GM12878 (cell line): ENCODE measurements around the gene NELFB. TPM values are rescaled to one million over a fixed set of nuclear protein-coding genes. Genes with fewer than 3 reads are reported as not detected.

Experiments
- ATAC-seq: fragments of 200-7000 bp; cut with Tn5 transposase; 3 replicates; pipeline ENCODE4 v1.9.1; 2020; ENCODE audit warnings: mild to moderate bottlenecking, moderate library complexity
- BruUV-seq: library from RNA; stranded (reverse); fragments of 400-500 nt; replicated peaks from 2 replicates; lab custom pipeline; 2021; lab: Mats Ljungman, UMichigan
- CTCF ChIA-PET: fragments of 300-600 bp; sonication (Branson Sonifier 250); formaldehyde crosslinking; extraction: SDS; loops from one replicate; lab custom pipeline; 2021; ENCODE audit warnings: inconsistent platforms; lab: Yijun Ruan, JAX
- POLR2A ChIA-PET: fragments of 350-600 bp; formaldehyde crosslinking; extraction: SDS; loops from one replicate; lab custom pipeline; 2021; ENCODE audit warnings: inconsistent platforms; lab: Charles Lee
- RAD21 ChIA-PET: fragments of 300-600 bp; sonication (Branson Sonifier 250); formaldehyde crosslinking; loops from one replicate; lab custom pipeline; 2023; ENCODE audit warnings: antibody characterized with exemption; ENCODE audit not compliant: unreplicated experiment; lab: Charles Lee
- SMC1A ChIA-PET: fragments of 300-600 bp; sonication (Branson Sonifier 250); formaldehyde crosslinking; loops from one replicate; lab custom pipeline; 2023; ENCODE audit not compliant: unreplicated experiment, uncharacterized antibody; lab: Charles Lee
- DNase-seq: peaks from one replicate; pipeline ENCODE4 v3.0.0-alpha.2; 2011; ENCODE audit warnings: low read depth, low spot score
- FAIRE-seq: peaks from 3 replicates; lab custom pipeline; 2011; peaks lifted over from hg19 to GRCh38; lab: Jason Lieb, UNC
- H2AFZ ChIP-seq: 2 replicates; pipeline ENCODE4 v1.6.0; 2011; ENCODE audit warnings: low read depth, low read length, control low read depth; ENCODE audit not compliant: control insufficient read depth
- H3K27ac ChIP-seq: 2 replicates; pipeline ENCODE4 v1.5.1; 2011; ENCODE audit warnings: control low read depth; ENCODE audit not compliant: control insufficient read depth, insufficient read depth
- H3K27me3 ChIP-seq, 2 experiments: replicated peaks in 1 of 2; 2 replicates each; pipeline versions ENCODE4 v1.6.0 to v1.6.1; 2011; ENCODE audit warnings: low read length in 1 of 2; ENCODE audit not compliant: control insufficient read depth in 2 of 2, insufficient read depth in 2 of 2
- H3K36me3 ChIP-seq, 2 experiments: 2 replicates each; pipeline ENCODE4 v1.5.1; 2011; ENCODE audit warnings: low read length in 1 of 2; ENCODE audit not compliant: control insufficient read depth in 2 of 2, insufficient read depth in 2 of 2
- H3K4me1 ChIP-seq: 2 replicates; pipeline ENCODE4 v1.6.1; 2011; ENCODE audit warnings: mild to moderate bottlenecking, low read length, moderate library complexity, mixed read lengths; ENCODE audit not compliant: control insufficient read depth, insufficient read depth
- H3K4me2 ChIP-seq: 2 replicates; pipeline ENCODE4 v1.6.0; 2011; ENCODE audit warnings: control low read depth; ENCODE audit not compliant: control insufficient read depth, insufficient read depth
- H3K4me3 ChIP-seq: fragments of 200-600 bp; sonication (generic); 2 replicates; pipeline ENCODE4 v1.5.1; 2016
- H3K79me2 ChIP-seq: 2 replicates; pipeline ENCODE4 v1.6.0; 2011; ENCODE audit warnings: low read length; ENCODE audit not compliant: control insufficient read depth, insufficient read depth
- H3K9ac ChIP-seq: 2 replicates; pipeline ENCODE4 v1.8.0; 2011; ENCODE audit warnings: low read length, control low read depth, mixed read lengths; ENCODE audit not compliant: control insufficient read depth, insufficient read depth
- H3K9me3 ChIP-seq: replicated peaks from 3 replicates; pipeline ENCODE4 v1.5.1; 2011; ENCODE audit warnings: mild to moderate bottlenecking, low read length; ENCODE audit not compliant: control insufficient read depth, insufficient read depth
- H4K20me1 ChIP-seq: 2 replicates; pipeline ENCODE4 v1.6.0; 2011; ENCODE audit not compliant: control insufficient read depth, insufficient read depth
- ATF7 ChIP-seq: fragments of 450-650 bp; IDR thresholded peaks from 2 replicates; pipeline ENCODE4 v1.6.1; 2016; ENCODE audit warnings: low read depth, mild to moderate bottlenecking
- HCFC1 ChIP-seq: fragments of 150-350 bp; IDR thresholded peaks from 2 replicates; pipeline ENCODE4 v1.6.1; 2014; ENCODE audit warnings: low read length
- KAT2A ChIP-seq: conservative IDR thresholded peaks from 2 replicates; pipeline ENCODE4 v1.6.1; 2011; ENCODE audit warnings: low read depth, low read length; ENCODE audit not compliant: control insufficient read depth
- NR2C2 ChIP-seq: IDR thresholded peaks from 2 replicates; pipeline ENCODE4 v1.6.1; 2011; ENCODE audit warnings: borderline replicate concordance, low read depth; ENCODE audit not compliant: control insufficient read depth, insufficient read length
- RCOR1 ChIP-seq: conservative IDR thresholded peaks from 2 replicates; pipeline ENCODE4 v1.6.1; 2012; ENCODE audit warnings: low read depth, low read length, improper control_type of control experiment
- ZNF217 ChIP-seq: fragments of 450-650 bp; IDR thresholded peaks from 2 replicates; pipeline ENCODE4 v1.6.1; 2017; ENCODE audit warnings: antibody characterized with exemption, mild to moderate bottlenecking
- ZNF24 ChIP-seq: fragments of 450-650 bp; IDR thresholded peaks from 2 replicates; pipeline ENCODE4 v1.6.1; 2017; ENCODE audit warnings: antibody characterized with exemption, mild to moderate bottlenecking
- WGBS: methylation state at CpG from one replicate; pipeline ENCODE4 v1.1.6; 2016; ENCODE audit warnings: low lambda C conversion rate; ENCODE audit not compliant: insufficient replicate concordance, insufficient coverage; ENCODE audit errors: missing lambda C conversion rate; 5-methylcytosine and 5-hydroxymethylcytosine counted together
- in situ Hi-C: fragments of 300-500 bp; cut with MboI; formaldehyde crosslinking; loops from 9 replicates; pipeline ENCODE4 v1.14.3; 2018; ENCODE audit warnings: mixed read lengths
- intact Hi-C: fragments of 100-400 bp; cut with micrococcal nuclease; formaldehyde crosslinking; loops from one replicate; pipeline ENCODE4 v1.14.2; 2022; ENCODE audit not compliant: unreplicated experiment
- polyA plus RNA-seq, 11 experiments: library from polyadenylated mRNA; depleted of rRNA in 4 of 11; unstranded in 6 of 11; stranded (reverse) in 5 of 11; fragments of >200 nt; fragmentation: Nextera tagmentation in 4 of 11; fragmentation: Illumina TruSeq in 1 of 11; extraction: Ambion mirVana in 4 of 11; extraction: Trizol in 1 of 11; gene quantifications; 1 replicate in 1 of 11; 2 replicates in 10 of 11; pipeline versions ENCODE4 v1.2.1 to v1.2.3, GENCODE V29; 2011 to 2016; ENCODE audit warnings: inconsistent platforms in 2 of 11, missing spikeins in 2 of 11, low read depth in 1 of 11
- total RNA-seq, 4 experiments: library from RNA; depleted of rRNA in 3 of 4; stranded (reverse); fragments of >200 nt in 3 of 4; fragmentation: Illumina TruSeq in 1 of 4; extraction: Trizol in 1 of 4; gene quantifications; 2 replicates each; pipeline versions ENCODE4 v1.2.1 to v1.2.3, GENCODE V29; 2013 to 2021
- TF ChIP-seq, protein P1 (sequence below): fragments of 150-350 bp; IDR thresholded peaks from 2 replicates; pipeline ENCODE4 v1.6.1; 2016; ENCODE audit warnings: low read depth, low read length

Gene NELFB
- total and polyA plus RNA-seq, 10 of the 15 experiments (the other 5 are each of a cell fraction or from before 2014, with no cell fraction given): 0.19 to 63.4 (median 30.9) TPM

DNA sequence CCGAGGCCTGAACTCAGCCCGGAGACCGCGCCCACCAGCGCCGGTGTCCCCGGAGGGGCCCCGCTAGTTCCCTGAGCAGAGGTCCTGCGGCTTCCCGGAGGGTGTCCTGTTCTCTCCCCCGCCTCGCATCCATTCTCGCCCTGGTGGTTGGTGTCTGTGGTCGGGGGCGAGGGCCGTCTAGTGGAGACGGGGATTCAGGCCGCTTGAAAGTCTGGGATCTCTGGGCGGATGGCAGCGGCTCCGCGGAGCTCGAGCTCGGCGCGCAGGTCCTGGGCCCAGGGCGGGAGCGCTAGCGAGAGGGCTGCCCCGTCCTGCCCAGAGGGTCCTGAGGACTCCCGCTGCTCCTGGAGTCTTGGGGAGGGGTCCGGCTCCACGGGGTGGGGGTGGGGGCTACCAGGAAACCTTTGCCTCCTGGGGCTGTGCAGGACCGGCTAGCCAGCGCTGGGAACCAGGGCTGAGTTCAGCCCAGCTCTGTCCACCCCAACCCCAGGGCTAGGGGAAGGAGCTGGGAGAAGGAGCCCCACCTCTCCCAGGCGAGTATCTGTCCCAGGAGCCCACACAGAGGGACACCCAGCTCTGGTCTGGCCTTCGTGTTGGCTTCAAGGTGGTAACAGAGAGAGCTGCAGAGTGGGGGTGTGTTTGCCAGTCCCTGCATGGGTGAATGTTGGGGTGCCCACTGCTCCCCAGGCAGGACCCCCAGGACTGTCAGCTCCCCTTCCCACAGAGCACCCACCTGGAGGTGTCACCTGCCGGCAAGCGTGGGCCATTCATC lies 26.4 kb downstream of the NELFB start:
- SMC1A ChIA-PET: interaction anchor here (0.6 kb wide), 1 partner anchor 80 kb away, joined by 5 read pairs; no protein-coding TSS in a partner anchor
- BruUV-seq: no TSS peak
- H3K9ac ChIP-seq: no peak overlapping the region
- H3K36me3 ChIP-seq: no peaks in the 10 kb centered on the region; a peak in 3 of 4 replicates
- H3K27me3 ChIP-seq: no peaks in the 10 kb centered on the region
- no peaks in the 10 kb centered on the region for H4K20me1 ChIP-seq
- DNase-seq: no peak
- peaks cover 24% of the 10 kb centered on the region for H3K4me1 ChIP-seq
- no peaks in the 10 kb centered on the region for H3K9me3 ChIP-seq
- 97% methylated on average over 36 of the region's 39 CpGs for WGBS
- RAD21 ChIA-PET: no interaction called here
- peaks cover 19% of the 10 kb centered on the region for H3K79me2 ChIP-seq
- FAIRE-seq: no peak
- peak overlapping the region; percentile 44; the same call in 1 of the 2 replicates for H3K4me2 ChIP-seq
- H3K27ac ChIP-seq: no peak overlapping the region
- intact Hi-C loops: no loop called here
- no peak overlapping the region for H2AFZ ChIP-seq
- POLR2A ChIA-PET: interaction anchor here (0.7 kb wide), 1 partner anchor 125 kb away, joined by 4 read pairs; no protein-coding TSS in a partner anchor
- no peak for ATAC-seq
- H3K4me3 ChIP-seq: no peak overlapping the region
- in situ Hi-C loops: no loop called here
- CTCF ChIA-PET: interaction anchor here (0.7 to 2.0 kb wide), 2 partner anchors 41 to 45 kb away, joined by 3 to 14 read pairs; partner anchors contain the start of gene TUBB4B
- TF ChIP-seq NR2C2: no peak
- TF ChIP-seq RCOR1: no peak
- TF ChIP-seq, protein P1, sequence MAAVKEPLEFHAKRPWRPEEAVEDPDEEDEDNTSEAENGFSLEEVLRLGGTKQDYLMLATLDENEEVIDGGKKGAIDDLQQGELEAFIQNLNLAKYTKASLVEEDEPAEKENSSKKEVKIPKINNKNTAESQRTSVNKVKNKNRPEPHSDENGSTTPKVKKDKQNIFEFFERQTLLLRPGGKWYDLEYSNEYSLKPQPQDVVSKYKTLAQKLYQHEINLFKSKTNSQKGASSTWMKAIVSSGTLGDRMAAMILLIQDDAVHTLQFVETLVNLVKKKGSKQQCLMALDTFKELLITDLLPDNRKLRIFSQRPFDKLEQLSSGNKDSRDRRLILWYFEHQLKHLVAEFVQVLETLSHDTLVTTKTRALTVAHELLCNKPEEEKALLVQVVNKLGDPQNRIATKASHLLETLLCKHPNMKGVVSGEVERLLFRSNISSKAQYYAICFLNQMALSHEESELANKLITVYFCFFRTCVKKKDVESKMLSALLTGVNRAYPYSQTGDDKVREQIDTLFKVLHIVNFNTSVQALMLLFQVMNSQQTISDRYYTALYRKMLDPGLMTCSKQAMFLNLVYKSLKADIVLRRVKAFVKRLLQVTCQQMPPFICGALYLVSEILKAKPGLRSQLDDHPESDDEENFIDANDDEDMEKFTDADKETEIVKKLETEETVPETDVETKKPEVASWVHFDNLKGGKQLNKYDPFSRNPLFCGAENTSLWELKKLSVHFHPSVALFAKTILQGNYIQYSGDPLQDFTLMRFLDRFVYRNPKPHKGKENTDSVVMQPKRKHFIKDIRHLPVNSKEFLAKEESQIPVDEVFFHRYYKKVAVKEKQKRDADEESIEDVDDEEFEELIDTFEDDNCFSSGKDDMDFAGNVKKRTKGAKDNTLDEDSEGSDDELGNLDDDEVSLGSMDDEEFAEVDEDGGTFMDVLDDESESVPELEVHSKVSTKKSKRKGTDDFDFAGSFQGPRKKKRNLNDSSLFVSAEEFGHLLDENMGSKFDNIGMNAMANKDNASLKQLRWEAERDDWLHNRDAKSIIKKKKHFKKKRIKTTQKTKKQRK: no peak
- TF ChIP-seq ZNF24: no peak
- TF ChIP-seq KAT2A: no peak
- TF ChIP-seq ZNF217: no peak
- no peak for TF ChIP-seq ATF7
- no peak for TF ChIP-seq HCFC1
